Large intestine (tissue), 3 donors: ENCODE measurements around the gene NFILZ. TPM values are rescaled to one million over a fixed set of nuclear protein-coding genes. Genes with fewer than 3 reads are reported as not detected.
"Not testable (repeated sequence)": the region's sequence is repeated elsewhere in the genome, so short reads cannot be mapped to it uniquely, and the experiment has no call there.

Experiments used
- DNase-seq, 2 donors: peaks; one replicate each; pipeline versions ENCODE4 v3.0.0 to v3.0.0-alpha.2; 2013
- H3K27ac ChIP-seq: one replicate; pipeline ENCODE4 v1.5.1; 2013; ENCODE audit warnings: low read length
- H3K27me3 ChIP-seq: 2 replicates; pipeline ENCODE4 v1.6.1; 2013; ENCODE audit warnings: low read length; ENCODE audit not compliant: control insufficient read depth, insufficient read depth
- H3K36me3 ChIP-seq: 2 replicates; pipeline ENCODE4 v1.6.1; 2013; ENCODE audit warnings: low read length; ENCODE audit not compliant: control insufficient read depth, insufficient read depth
- H3K4me1 ChIP-seq: one replicate; pipeline ENCODE4 v1.6.1; 2013; ENCODE audit warnings: low read length; ENCODE audit not compliant: control insufficient read depth, insufficient read depth
- H3K4me3 ChIP-seq: one replicate; pipeline ENCODE4 v1.5.1; 2013; ENCODE audit warnings: low read length
- H3K9me3 ChIP-seq: one replicate; pipeline ENCODE4 v1.6.1; 2013; ENCODE audit warnings: mild to moderate bottlenecking, low read depth, low read length, moderate library complexity; ENCODE audit not compliant: control insufficient read depth
- WGBS: methylation state at CpG from one replicate; pipeline ENCODE4 v1.1.5; 2013; ENCODE audit warnings: low lambda C conversion rate; ENCODE audit not compliant: insufficient coverage; 5-methylcytosine and 5-hydroxymethylcytosine counted together
- polyA plus RNA-seq: library from polyadenylated mRNA; unstranded; fragments of 120-200 nt; gene quantifications from one replicate; pipeline ENCODE4 v1.2.1, GENCODE V29; 2013

The NFILZ gene
- polyA plus RNA-seq, 1 donor: not detected

GRCh38 chr19:8622886-8623285 is 7.5 kb upstream of the NFILZ start:
- not testable (repeated sequence) for DNase-seq, H3K4me3 ChIP-seq
- WGBS: no CpG with 5 or more reads among the region's 4 CpGs

DNA sequence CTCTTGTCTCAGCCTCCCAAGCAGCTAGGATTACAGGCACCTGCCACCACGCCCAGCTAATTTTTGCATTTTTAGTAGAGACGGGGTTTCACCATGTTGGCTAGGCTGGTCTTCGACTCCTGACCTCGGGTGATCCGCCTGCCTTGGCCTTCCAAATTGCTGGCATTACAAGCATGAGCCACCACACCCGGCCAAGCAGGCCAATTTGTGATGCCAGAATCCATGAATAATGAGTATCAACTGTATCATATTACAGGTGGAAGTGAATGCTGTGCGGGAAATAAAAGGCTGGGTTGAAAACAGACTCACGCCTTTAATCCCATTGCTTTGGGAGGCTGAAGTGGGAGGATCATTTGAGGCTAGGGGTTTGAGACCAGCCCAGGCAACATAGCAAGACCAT is 3.6 kb upstream of the NFILZ start:
- H3K27ac ChIP-seq: no peak overlapping the region
- DNase-seq: no peak
- WGBS: no CpG with 5 or more reads among the region's 8 CpGs
- no peaks in the 10 kb centered on the region for H3K27me3 ChIP-seq
- H3K4me3 ChIP-seq: no peak overlapping the region
- no peaks in the 10 kb centered on the region for H3K4me1 ChIP-seq
- no peaks in the 10 kb centered on the region for H3K36me3 ChIP-seq
- H3K9me3 ChIP-seq: no peaks in the 10 kb centered on the region

More at GRCh38 chr19:8622886-8623285, 7.5 kb upstream of the NFILZ start:
- H3K4me1 ChIP-seq, H3K27me3 ChIP-seq, H3K36me3 ChIP-seq, H3K27ac ChIP-seq, H3K9me3 ChIP-seq: not testable (repeated sequence)

GRCh38 chr19:8629184-8629583 is 1.2 kb upstream of the NFILZ start:
- H3K27ac ChIP-seq: no peak overlapping the region
- H3K36me3 ChIP-seq: no peaks in the 10 kb centered on the region
- no peak overlapping the region for H3K4me3 ChIP-seq
- WGBS: no CpG with 5 or more reads among the region's 2 CpGs
- no peaks in the 10 kb centered on the region for H3K27me3 ChIP-seq
- no peaks in the 10 kb centered on the region for H3K4me1 ChIP-seq
- DNase-seq: no peak
- H3K9me3 ChIP-seq: no peaks in the 10 kb centered on the region

GRCh38 chr19:8630796-8631424 is 477 bp downstream of the NFILZ start:
- WGBS: no CpG with 5 or more reads among the region's 6 CpGs
- Histone ChIP-seq H3K9me3 (no peaks in the 10 kb centered on the region), H3K27me3 (no peaks in the 10 kb centered on the region), H3K4me1 (no peaks in the 10 kb centered on the region), H3K27ac (no peak overlapping the region), H3K4me3 (no peak overlapping the region), H3K36me3 (no peaks in the 10 kb centered on the region)
- no peak for DNase-seq

- Histone ChIP-seq H3K27ac (no peak overlapping the region), H3K9me3 (no peaks in the 10 kb centered on the region), H3K4me1 (no peaks in the 10 kb centered on the region), H3K27me3 (no peaks in the 10 kb centered on the region), H3K36me3 (no peaks in the 10 kb centered on the region), H3K4me3 (no peak overlapping the region)
- DNase-seq: peak in 1 of 2 donors; percentile 48
- WGBS: no CpG with 5 or more reads among the region's 11 CpGs
Measured at GRCh38 chr19:8631425-8631819, 989 bp downstream of the NFILZ start.

DNA sequence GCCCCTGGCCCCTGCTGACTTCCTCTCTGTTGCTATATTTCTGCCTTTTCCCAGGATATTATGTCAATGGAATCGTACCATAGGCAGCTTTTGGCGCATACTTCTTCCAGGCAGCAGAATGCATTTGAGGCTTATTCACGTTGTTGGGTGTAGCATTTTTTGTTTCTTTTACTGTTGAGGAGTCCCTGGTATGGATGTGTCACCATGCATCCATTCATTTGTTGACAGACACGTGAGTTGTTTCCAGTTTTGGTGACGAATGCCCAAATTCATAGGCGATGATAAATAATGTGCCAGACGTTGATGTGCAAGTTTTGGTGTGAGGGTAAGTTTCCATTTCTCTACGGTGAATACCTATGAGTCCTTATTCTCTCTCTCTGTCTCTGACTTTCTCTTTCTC is 5.0 kb downstream of the NFILZ start:
- WGBS: 100% methylated on average over 1 of the region's 8 CpGs
- H3K9me3 ChIP-seq: no peaks in the 10 kb centered on the region
- H3K36me3 ChIP-seq: no peaks in the 10 kb centered on the region
- no peak overlapping the region for H3K4me3 ChIP-seq
- H3K4me1 ChIP-seq: peaks cover 9% of the 10 kb centered on the region
- no peaks in the 10 kb centered on the region for H3K27me3 ChIP-seq
- no peak overlapping the region for H3K27ac ChIP-seq
- DNase-seq: no peak

DNA sequence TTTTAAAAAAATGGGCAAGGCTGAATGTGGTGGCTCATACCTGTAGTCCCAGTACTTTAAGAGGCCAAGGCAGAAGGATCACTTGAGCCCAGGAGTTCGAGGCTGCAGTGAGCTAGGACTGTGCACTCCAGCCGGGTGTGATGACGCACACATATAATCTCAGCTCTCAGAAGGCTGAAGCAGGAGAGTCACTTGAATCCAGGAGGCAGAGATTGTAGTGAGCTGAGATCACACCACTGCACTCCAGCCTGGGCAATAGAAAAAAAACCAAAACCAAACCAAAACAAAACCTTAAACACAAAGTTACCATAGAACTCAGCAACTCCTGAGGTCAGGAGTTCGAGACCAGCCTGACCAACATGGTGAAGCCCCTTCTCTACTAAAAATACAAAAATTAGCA is 6.6 kb downstream of the NFILZ start:
- H3K4me1 ChIP-seq, H3K36me3 ChIP-seq, H3K9me3 ChIP-seq, H3K27ac ChIP-seq, H3K4me3 ChIP-seq, H3K27me3 ChIP-seq, DNase-seq: not testable (repeated sequence)
- no CpG with 5 or more reads among the region's 4 CpGs for whole genome bisulfite sequencing

GRCh38 chr19:8638078-8638619 is 7.7 kb downstream of the NFILZ start:
- no peaks in the 10 kb centered on the region for H3K27me3 ChIP-seq
- H3K36me3 ChIP-seq: no peaks in the 10 kb centered on the region
- no CpG with 5 or more reads among the region's 21 CpGs for WGBS
- peaks cover 9% of the 10 kb centered on the region for H3K4me1 ChIP-seq
- DNase-seq: no peak
- H3K27ac ChIP-seq: no peak overlapping the region
- no peaks in the 10 kb centered on the region for H3K9me3 ChIP-seq
- no peak overlapping the region for H3K4me3 ChIP-seq

DNA sequence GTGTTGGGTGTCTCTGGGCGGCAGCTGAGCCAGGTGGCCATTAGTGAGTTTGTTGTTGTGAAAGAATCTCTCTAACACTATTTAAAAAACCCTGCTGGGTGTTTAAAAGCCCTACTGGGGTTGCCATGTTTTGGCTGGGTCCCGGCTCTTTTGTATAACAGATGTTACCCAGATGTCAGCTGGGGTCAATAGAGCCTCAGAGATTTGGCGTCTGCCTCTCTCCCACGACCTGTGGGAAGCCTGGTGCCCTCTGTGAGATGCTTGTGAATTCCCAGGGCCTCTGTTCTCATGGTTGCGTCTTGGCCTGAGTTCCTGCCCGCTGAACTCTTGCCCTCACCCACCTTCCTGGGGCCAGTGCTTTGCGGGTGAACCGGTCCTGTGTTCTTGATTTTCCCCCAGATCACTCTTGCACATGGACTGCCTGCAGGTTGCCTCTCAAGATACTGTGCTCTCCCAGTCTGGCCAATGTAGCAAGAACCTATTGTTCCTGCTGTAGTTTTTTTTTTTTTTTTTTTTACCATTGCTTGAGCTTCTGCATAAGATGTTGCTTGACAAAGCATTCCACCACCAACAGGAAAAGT is 9.5 kb downstream of the NFILZ start:
- H3K4me1 ChIP-seq: peaks cover 9% of the 10 kb centered on the region
- WGBS: 60% methylated on average over 2 of the region's 8 CpGs
- no peak overlapping the region for H3K4me3 ChIP-seq
- peak overlapping the region; percentile 75 for H3K27ac ChIP-seq
- no peaks in the 10 kb centered on the region for H3K36me3 ChIP-seq
- no peaks in the 10 kb centered on the region for H3K9me3 ChIP-seq
- H3K27me3 ChIP-seq: no peaks in the 10 kb centered on the region
- peak in 1 of 2 donors; percentile 38 for DNase-seq

DNA sequence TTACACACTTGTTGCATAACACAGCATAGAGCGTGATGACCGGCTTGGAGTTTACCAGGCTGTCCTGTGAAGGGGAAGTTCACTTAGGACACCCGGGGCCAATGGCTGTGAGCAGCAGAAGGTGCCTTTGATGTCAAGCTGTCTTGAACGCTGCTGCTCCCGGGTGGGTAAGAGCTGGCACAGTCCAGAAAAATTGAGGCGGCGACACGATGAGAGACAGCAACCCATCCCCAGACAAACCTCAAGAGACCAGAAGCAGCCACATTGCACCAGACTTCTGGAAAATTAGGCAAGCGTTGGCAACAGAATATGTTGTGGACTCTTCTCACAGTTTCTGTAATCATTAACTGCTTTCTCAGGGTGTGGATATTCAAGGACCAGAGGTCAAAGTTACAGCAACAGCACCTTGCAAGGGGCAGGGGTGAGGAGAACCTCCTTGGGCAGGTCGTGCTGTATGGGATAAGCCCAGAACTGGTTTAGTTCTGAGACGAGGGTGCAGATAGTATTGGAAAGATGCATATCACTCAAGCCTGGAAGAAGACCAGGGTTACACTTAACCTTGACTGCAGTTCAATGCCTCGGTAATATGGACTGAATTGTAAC is 10.1 kb downstream of the NFILZ start:
- H3K36me3 ChIP-seq: no peaks in the 10 kb centered on the region
- DNase-seq: peak; percentile 44 to 74
- WGBS: no CpG with 5 or more reads among the region's 12 CpGs
- no peak overlapping the region for H3K4me3 ChIP-seq
- H3K4me1 ChIP-seq: peaks cover 9% of the 10 kb centered on the region
- peak overlapping the region; percentile 75 for H3K27ac ChIP-seq
- no peaks in the 10 kb centered on the region for H3K9me3 ChIP-seq
- no peaks in the 10 kb centered on the region for H3K27me3 ChIP-seq
